Panc1 (cell line): ENCODE data around the gene SOX18. TPM values are rescaled to one million over a fixed set of nuclear protein-coding genes. Genes with fewer than 3 reads are reported as not detected.

Experiments used
- ATAC-seq: fragments of 200-7000 bp; cut with Tn5 transposase; 2 replicates; pipeline ENCODE4 v1.9.1; 2020; ENCODE audit warnings: mild to moderate bottlenecking, moderate library complexity
- BruUV-seq: library from RNA; stranded (reverse); fragments of 400-500 nt; replicated peaks from 2 replicates; lab custom pipeline; 2021; lab: Mats Ljungman, UMichigan
- CTCF ChIA-PET: fragments of 300-600 bp; sonication (Branson Sonifier 250); formaldehyde crosslinking; loops from one replicate; lab custom pipeline; 2022; ENCODE audit warnings: antibody characterized with exemption; lab: Charles Lee
- POLR2A ChIA-PET: fragments of 300-600 bp; sonication (Branson Sonifier 250); formaldehyde crosslinking; loops from one replicate; lab custom pipeline; 2022; ENCODE audit warnings: antibody characterized with exemption; lab: Charles Lee
- DNase-seq: peaks from one replicate; pipeline ENCODE4 v3.0.0-alpha.2; 2010; ENCODE audit warnings: low read depth, low spot score
- H3K27ac ChIP-seq: 2 replicates; pipeline ENCODE4 v1.5.1; 2011; ENCODE audit warnings: mild to moderate bottlenecking, low read length, inconsistent platforms
- H3K27me3 ChIP-seq: fragments of 200-500 bp; sonication (Bioruptor generic); 2 replicates; pipeline ENCODE4 v1.6.0; 2014; ENCODE audit warnings: low read length, inconsistent platforms; ENCODE audit not compliant: control insufficient read depth, insufficient read depth
- H3K36me3 ChIP-seq: fragments of 200-500 bp; sonication (Bioruptor generic); 2 replicates; pipeline ENCODE4 v1.5.1; 2014; ENCODE audit warnings: inconsistent platforms, mild to moderate bottlenecking, low read length, moderate library complexity; ENCODE audit not compliant: control insufficient read depth, insufficient read depth
- H3K4me1 ChIP-seq: 2 replicates; pipeline ENCODE4 v1.5.1; 2011; ENCODE audit warnings: inconsistent platforms, mild to moderate bottlenecking, low read length, moderate library complexity; ENCODE audit not compliant: control insufficient read depth, insufficient read depth
- H3K4me3 ChIP-seq, 2 experiments: 2 replicates each; pipeline ENCODE4 v1.5.1; 2011 to 2012; ENCODE audit warnings: low read depth in 2 of 2, low read length in 2 of 2, mild to moderate bottlenecking in 2 of 2, inconsistent platforms in 1 of 2, moderate library complexity in 1 of 2
- H3K9me3 ChIP-seq: fragments of 200-500 bp; sonication (Bioruptor generic); 2 replicates; pipeline ENCODE4 v1.5.1; 2014; ENCODE audit warnings: low read depth, mild to moderate bottlenecking, inconsistent platforms, low read length, moderate library complexity; ENCODE audit not compliant: control insufficient read depth, insufficient read depth
- CTCF ChIP-seq: fragments of 450-650 bp; IDR thresholded peaks from 2 replicates; pipeline ENCODE4 v1.5.1; 2017; ENCODE audit warnings: mild to moderate bottlenecking
- POLR2AphosphoS5 ChIP-seq: IDR thresholded peaks from 2 replicates; pipeline ENCODE4 v1.6.1; 2012; ENCODE audit warnings: mild to moderate bottlenecking, low read depth, low read length, moderate library complexity
- REST ChIP-seq, 2 experiments: IDR thresholded peaks; 2 replicates each; pipeline ENCODE4 v1.6.1; 2011 to 2012; ENCODE audit warnings: low read depth in 2 of 2, control low read depth in 1 of 2, low read length in 1 of 2, mild to moderate bottlenecking in 1 of 2, moderate library complexity in 1 of 2; ENCODE audit not compliant: insufficient read depth in 1 of 2
- SIN3A ChIP-seq: IDR thresholded peaks from 2 replicates; pipeline ENCODE4 v1.6.1; 2012; ENCODE audit warnings: low read depth, mild to moderate bottlenecking, low read length, moderate library complexity, borderline replicate concordance; ENCODE audit not compliant: insufficient read depth
- TCF7L2 ChIP-seq: IDR thresholded peaks from 2 replicates; pipeline ENCODE4 v1.6.1; 2011; ENCODE audit warnings: mild to moderate bottlenecking, low read depth, low read length, inconsistent platforms
- in situ Hi-C: cut with HindIII; loops from 2 replicates; pipeline ENCODE4 v1.10.0; 2016; ENCODE audit warnings: low sequenced_read_pairs, low pct_unique_long_range_greater_than_20kb
- intact Hi-C: fragments of 100-400 bp; cut with micrococcal nuclease; formaldehyde crosslinking; loops from one replicate; pipeline ENCODE4 v1.10.0; 2022; ENCODE audit not compliant: unreplicated experiment
- total RNA-seq: library from RNA; stranded (reverse); gene quantifications from one replicate; pipeline ENCODE4 v1.2.1, GENCODE V29; 2021; ENCODE audit not compliant: unreplicated experiment

SOX18 gene
- total RNA-seq, 1 experiment from 2014 or later = 18.7 TPM

- no peak overlapping the region for H3K4me3 ChIP-seq
- POLR2A ChIA-PET = no interaction called here
- CTCF ChIA-PET = no interaction called here
Measured at GRCh38 chr20:64075556-64075955, 26.1 kb upstream of the SOX18 start.

DNA sequence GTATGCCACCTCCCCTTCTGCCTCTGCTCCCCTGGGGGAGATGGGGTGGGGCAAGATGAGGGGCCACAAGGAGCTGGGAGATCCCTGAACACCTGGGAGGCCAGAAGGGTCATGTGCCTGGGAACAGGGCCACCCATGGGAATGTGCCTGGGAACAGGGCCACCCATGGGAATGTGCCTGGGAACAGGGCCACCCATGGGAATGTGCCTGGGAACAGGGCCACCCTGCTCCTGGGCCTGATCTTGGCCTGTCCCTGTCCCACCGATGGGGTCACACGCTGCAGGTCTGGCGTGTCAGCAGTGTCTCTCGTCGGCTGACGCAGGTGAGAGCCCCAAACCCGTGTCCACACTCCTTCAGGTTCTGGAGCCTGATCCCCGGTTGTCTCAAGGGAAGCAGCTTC, 25.5 kb upstream of the SOX18 start:
- ChIA-PET POLR2A (no interaction called here), CTCF (no interaction called here)
- in situ Hi-C loops = no loop called here
- Histone ChIP-seq H3K27me3 (no peaks in the 10 kb centered on the region), H3K9me3 (no peaks in the 10 kb centered on the region), H3K36me3 (no peaks in the 10 kb centered on the region), H3K4me1 (peaks cover 12% of the 10 kb centered on the region), H3K4me3 (no peak overlapping the region), H3K27ac (no peak overlapping the region)
- intact Hi-C loops = no loop called here
- no TSS peak for BruUV-seq
- DNase-seq = no peak
- ATAC-seq = no peak
- no peak for TF ChIP-seq SIN3A
- TF ChIP-seq REST (IDR thresholded peaks at IDR 0.05; ENCODE audit: insufficient read depth in 1 of 2, low read depth in 2 of 2, low read length in 1 of 2) = no peak

More at GRCh38 chr20:64075556-64075955, 26.1 kb upstream of the SOX18 start:
- intact Hi-C loops (no loop called here), in situ Hi-C loops (no loop called here)
- TF ChIP-seq TCF7L2 = no peak
- no peak for TF ChIP-seq CTCF
- TF ChIP-seq POLR2AphosphoS5 = no peak
- TF ChIP-seq REST (IDR thresholded peaks at IDR 0.05; ENCODE audit: insufficient read depth in 1 of 2, low read depth in 2 of 2, low read length in 1 of 2) = no peak
- no peak for TF ChIP-seq SIN3A
- H3K4me1 ChIP-seq = peaks cover 15% of the 10 kb centered on the region
- no peaks in the 10 kb centered on the region for H3K9me3 ChIP-seq
- ATAC-seq (no peak), DNase-seq (no peak)
- H3K36me3 ChIP-seq = no peaks in the 10 kb centered on the region
- H3K27me3 ChIP-seq = no peaks in the 10 kb centered on the region
- H3K27ac ChIP-seq = no peak overlapping the region
- no TSS peak for BruUV-seq
